ENCODE measurements around the gene GPR68.
"Not testable (repeated sequence)": the region's sequence is repeated elsewhere in the genome, so short reads cannot be mapped to it uniquely, and the experiment has no call there.

Gene GPR68

GRCh38 chr14:91187271-91187670 lies 57.2 kb downstream of the GPR68 start:
- DNase-seq, result no peak

- DNase-seq, result no peak
These were observed 57.9 kb downstream of the GPR68 start for GRCh38 chr14:91186515-91187066.

- no peak for DNase-seq
These were observed 58.8 kb downstream of the GPR68 start for GRCh38 chr14:91185721-91186120.

- DNase-seq, result no peak
These were observed 59.9 kb downstream of the GPR68 start for GRCh38 chr14:91184559-91184958.

- DNase-seq, result not testable (repeated sequence)
These were observed 61.8 kb downstream of the GPR68 start for GRCh38 chr14:91182753-91183152.
